ENCODE results near the gene CCDC57. TPM values are rescaled to one million over a fixed set of nuclear protein-coding genes. Genes with fewer than 3 reads are reported as not detected.

Gene CCDC57
- total and polyA plus RNA-seq, 2 of the 8 experiments (the other 6 are each of a cell fraction or from before 2014, with no cell fraction given): 8.4 to 12.9 TPM

DNA sequence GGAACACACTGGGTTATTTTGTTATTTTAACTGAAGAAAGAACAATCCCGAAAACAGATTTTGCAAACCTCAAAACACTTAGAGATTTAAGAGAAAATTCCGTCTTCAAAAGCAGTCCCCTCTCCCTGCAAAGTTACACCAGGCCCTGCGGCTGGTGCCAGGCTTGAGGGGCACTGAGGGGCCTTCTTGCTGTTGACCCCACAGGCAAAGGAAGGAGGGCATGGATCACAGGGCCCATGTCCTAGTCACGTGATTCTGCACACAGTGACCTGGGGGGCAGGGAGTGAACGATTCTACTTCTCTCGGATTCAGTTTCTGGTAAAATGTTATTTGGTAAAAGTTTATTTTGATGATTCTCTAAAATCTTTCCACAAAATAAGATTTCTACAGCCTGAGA is 59.3 kb downstream of the CCDC57 start:
- Histone ChIP-seq H3K79me1 (ENCODE audit: low read depth, low read length) (no peaks in the 10 kb centered on the region), H3K4ac (replicated peaks; ENCODE audit: insufficient read length, low read depth, low read length) (no peak overlapping the region), H3K23me2 (ENCODE audit: low read depth, low read length) (peaks cover 10% of the 10 kb centered on the region; the same call in 1 of the 2 replicates), H3K14ac (ENCODE audit: insufficient read length) (no peak overlapping the region), H3K27me3 (replicated peaks in 1 of 4; ENCODE audit: control insufficient read depth in 3 of 4, extremely low read depth in 1 of 4, insufficient read depth in 3 of 4, low read length in 3 of 4) (no peaks in the 10 kb centered on the region), H4K20me1 (replicated peaks in 1 of 2; ENCODE audit: control insufficient read depth in 1 of 2, insufficient read depth in 2 of 2, low read length in 2 of 2) (peaks cover 2 to 15% of the 10 kb centered on the region in 2 experiments), H3K4me3 (ENCODE audit: extremely low read depth in 1 of 4, insufficient read depth in 2 of 4, low read depth in 3 of 4, low read length in 4 of 4) (no peak overlapping the region), H2AK5ac (ENCODE audit: low read depth, low read length) (no peak overlapping the region), H3K23ac (ENCODE audit: insufficient read length) (no peak overlapping the region), H2BK120ac (replicated peaks; ENCODE audit: low read depth, low read length) (no peak overlapping the region), H4K91ac (replicated peaks; ENCODE audit: insufficient read length, low read length) (no peak overlapping the region), H2BK15ac (ENCODE audit: low read length) (no peak overlapping the region), H2AFZ (ENCODE audit: low read length) (no peak overlapping the region), H3K9me3 (ENCODE audit: insufficient read depth in 2 of 2, low read depth in 1 of 2, low read length in 1 of 2) (peaks cover 0 to 26% of the 10 kb centered on the region in 2 experiments; a peak in 2 of 4 replicates), H3K4me2 (ENCODE audit: insufficient read depth in 1 of 2, low read depth in 2 of 2, low read length in 2 of 2) (no peak overlapping the region), H2BK12ac (ENCODE audit: low read depth, low read length) (no peak overlapping the region), H2BK20ac (ENCODE audit: low read length) (no peak overlapping the region), H3K18ac (ENCODE audit: extremely low read depth, low read length) (no peak overlapping the region), H4K5ac (ENCODE audit: insufficient read length, low read depth, low read length) (no peak overlapping the region), H3K79me2 (ENCODE audit: control insufficient read depth in 1 of 2, insufficient read depth in 2 of 2, low read length in 2 of 2) (no peaks in the 10 kb centered on the region), H3K36me3 (ENCODE audit: control insufficient read depth in 2 of 4, insufficient read depth in 4 of 4, low read length in 3 of 4) (no peaks in the 10 kb centered on the region), H3K56ac (replicated peaks; ENCODE audit: insufficient read length, low read depth, low read length) (no peak overlapping the region), H3K27ac (ENCODE audit: low read depth, low read length) (no peak overlapping the region), H2BK5ac (ENCODE audit: low read depth, low read length) (no peak overlapping the region), H3K9ac (replicated peaks in 1 of 4; ENCODE audit: extremely low read depth in 1 of 4, low read depth in 3 of 4, low read length in 3 of 4) (no peak overlapping the region), H4K8ac (ENCODE audit: extremely low read depth, insufficient read depth, low read length) (no peak overlapping the region), H3K4me1 (replicated peaks in 1 of 4; ENCODE audit: control insufficient read depth in 3 of 4, insufficient read depth in 4 of 4, low read length in 3 of 4) (no peaks in the 10 kb centered on the region)
- FAIRE-seq (no peak), DNase-seq (ENCODE audit: low read depth in 1 of 2, low spot score in 2 of 2) (no peak)
- ChIA-PET CTCF (ENCODE audit: partially characterized antibody) (interaction anchor here (1.0 to 2.2 kb wide), 17 partner anchors 9 to 127 kb away, joined by 3 to 12 read pairs (median 6); partner anchors contain the start of gene DCXR), POLR2A (ENCODE audit: partially characterized antibody) (interaction anchor here (1.0 kb wide), 1 partner anchor 49 kb away, joined by 3 read pairs; no protein-coding TSS in a partner anchor)
- 92% methylated on average over 6 of the region's 6 CpGs; no CpG with 5 or more reads in 1 of the 2 experiments for WGBS, 2 experiments (ENCODE audit: extremely low coverage in 1 of 2, insufficient coverage in 1 of 2, insufficient read length in 1 of 2, insufficient replicate concordance in 2 of 2, low coverage in 1 of 2, low lambda C conversion rate in 2 of 2, missing lambda C conversion rate in 1 of 2)
- no peak for TF ChIP-seq JUN (IDR thresholded peaks at IDR 0.05; ENCODE audit: low read depth, low read length)
- TF ChIP-seq BCL11A (IDR thresholded peaks at IDR 0.05; ENCODE audit: low read depth in 2 of 2, low read length in 2 of 2): no peak
- TF ChIP-seq PHF8 (conservative IDR thresholded peaks at IDR 0.05; ENCODE audit: low read depth, low read length): no peak
- no peak for TF ChIP-seq EGR1 (IDR thresholded peaks at IDR 0.05; ENCODE audit: borderline replicate concordance, low read depth, low read length)
- TF ChIP-seq CREB1 (IDR thresholded peaks at IDR 0.05): no peak
- no peak for TF ChIP-seq YY1 (IDR thresholded peaks at IDR 0.05; ENCODE audit: low read depth, low read length)
- no peak for TF ChIP-seq SP4 (IDR thresholded peaks at IDR 0.05; ENCODE audit: low read length)
- no peak for TF ChIP-seq GTF2F1 (IDR thresholded peaks at IDR 0.05; ENCODE audit: borderline replicate concordance, low read depth, low read length)
- no peak for TF ChIP-seq TEAD4 (IDR thresholded peaks at IDR 0.05; ENCODE audit: low read depth, low read length)
- TF ChIP-seq E2F6 (IDR thresholded peaks at IDR 0.05): no peak
- no peak for TF ChIP-seq CTBP2 (IDR thresholded peaks at IDR 0.05; ENCODE audit: borderline replicate concordance, insufficient read depth, insufficient read length, low read length)
- no peak for TF ChIP-seq CHD1 (IDR thresholded peaks at IDR 0.05; ENCODE audit: low read depth, low read length)
- no peak for TF ChIP-seq RFX5 (IDR thresholded peaks at IDR 0.05; ENCODE audit: borderline replicate concordance, low read depth, low read length)
- no peak for TF ChIP-seq SRF (IDR thresholded peaks at IDR 0.05; ENCODE audit: low read depth, low read length)
- TF ChIP-seq SP1 (IDR thresholded peaks at IDR 0.05; ENCODE audit: low read depth, low read length): no peak
